Measurements from ENCODE around the gene MACC1. TPM values are rescaled to one million over a fixed set of nuclear protein-coding genes. Genes with fewer than 3 reads are reported as not detected.

The MACC1 gene
- total and polyA plus RNA-seq, 9 of the 15 experiments (the other 6 are each of a cell fraction or from before 2014, with no cell fraction given): 5.9 to 30.2 (median 10.4) TPM

- TF ChIP-seq ELK1 (CRISPR knock-in tag; IDR thresholded peaks at IDR 0.05) (no peak), SMARCA5 (IDR thresholded peaks at IDR 0.05) (no peak), NONO (IDR thresholded peaks at IDR 0.05; ENCODE audit: low read depth in 2 of 2, low read length in 1 of 2) (no peak), CEBPG (CRISPR knock-in tag; IDR thresholded peaks at IDR 0.05) (no peak; the same call in 1 of the 2 replicates), CEBPG (tag; conservative IDR thresholded peaks at IDR 0.05 in 1 of 2, IDR thresholded peaks at IDR 0.05 in 1 of 2) (peak in 1 of 2 experiments; percentile 76; a peak in 2 of 4 replicates), NFE2 (IDR thresholded peaks at IDR 0.05; ENCODE audit: low read depth) (peak; percentile 7; the same call in 1 of the 2 replicates), CREM (IDR thresholded peaks at IDR 0.05; ENCODE audit: low read depth) (0 out of 2 replicates have a peak, but pooled peaks have one; percentile 25), RFX7 (CRISPR knock-in tag; IDR thresholded peaks at IDR 0.05) (no peak), E2F8 (IDR thresholded peaks at IDR 0.05; ENCODE audit: low read depth, partially characterized antibody) (no peak), BACH1 (tag; IDR thresholded peaks at IDR 0.05) (peak; percentile 55; the same call in 1 of the 2 replicates), ETS2 (tag; IDR thresholded peaks at IDR 0.05; ENCODE audit: borderline replicate concordance, poor library complexity, severe bottlenecking) (no peak), STAT5A (IDR thresholded peaks at IDR 0.05; ENCODE audit: borderline replicate concordance, low read length) (no peak), PML (IDR thresholded peaks at IDR 0.05; ENCODE audit: low read length) (peak; percentile 26; the same call in 1 of the 2 replicates), MLLT1 (IDR thresholded peaks at IDR 0.05) (peak in 1 of 2 experiments; percentile 33; a peak in 1 of 4 replicates), PBX2 (CRISPR knock-in tag; IDR thresholded peaks at IDR 0.05; ENCODE audit: low read depth) (no peak), PBX2 (tag; conservative IDR thresholded peaks at IDR 0.05; ENCODE audit: low read depth) (peak; percentile 68; the same call in 1 of the 2 replicates), FOSL1 (tag; conservative IDR thresholded peaks at IDR 0.05) (peak; percentile 90), ZNF707 (CRISPR knock-in tag; conservative IDR thresholded peaks at IDR 0.05) (no peak), SNAPC5 (CRISPR knock-in tag; IDR thresholded peaks at IDR 0.05) (no peak), ZNF778 (CRISPR knock-in tag; IDR thresholded peaks at IDR 0.05) (no peak), NFXL1 (CRISPR knock-in tag; IDR thresholded peaks at IDR 0.05) (no peak)
These were observed 3.9 kb upstream of the MACC1 start (continued) for GRCh38 chr7:20220921-20221547.
